Measurements from ENCODE around the gene CEL.

CEL gene

DNA sequence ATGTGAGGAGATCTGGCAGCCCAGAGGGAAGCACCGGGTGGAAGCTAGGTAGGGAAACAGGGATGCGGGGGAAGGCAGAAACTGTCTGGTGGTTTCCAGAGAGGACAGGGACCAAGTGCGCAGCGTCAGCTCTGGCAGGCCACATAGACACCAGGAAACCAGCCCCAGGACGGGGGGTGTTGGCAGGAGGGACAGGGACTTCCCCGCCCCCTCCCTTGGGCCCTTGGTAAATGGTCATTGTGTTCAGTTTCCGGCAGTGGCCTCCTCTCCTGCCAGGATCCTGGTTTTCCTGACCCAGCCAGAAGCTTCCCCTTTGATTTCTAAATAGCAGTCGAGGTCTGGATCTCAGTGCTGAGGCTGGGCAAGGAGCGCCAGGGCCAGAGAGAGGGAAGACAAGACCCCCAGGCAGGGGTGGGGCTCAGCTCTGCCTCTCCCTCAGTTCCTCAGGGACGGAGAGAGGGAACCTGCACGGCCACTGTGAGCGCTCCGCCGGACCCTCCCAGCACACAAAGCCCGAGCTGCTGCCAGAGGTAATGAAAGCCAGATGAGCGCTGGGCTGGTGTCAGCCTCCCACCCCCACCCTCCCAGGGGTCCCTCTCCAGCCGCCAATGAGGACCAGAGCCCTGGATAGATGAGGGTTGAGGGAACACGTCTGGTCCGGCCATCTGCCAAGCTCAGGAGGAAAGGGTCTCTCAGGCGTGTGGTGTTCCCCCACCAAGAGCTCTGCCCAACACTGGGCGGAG is 57.5 kb downstream of the CEL start:
- FAIRE-seq: no peak

DNA sequence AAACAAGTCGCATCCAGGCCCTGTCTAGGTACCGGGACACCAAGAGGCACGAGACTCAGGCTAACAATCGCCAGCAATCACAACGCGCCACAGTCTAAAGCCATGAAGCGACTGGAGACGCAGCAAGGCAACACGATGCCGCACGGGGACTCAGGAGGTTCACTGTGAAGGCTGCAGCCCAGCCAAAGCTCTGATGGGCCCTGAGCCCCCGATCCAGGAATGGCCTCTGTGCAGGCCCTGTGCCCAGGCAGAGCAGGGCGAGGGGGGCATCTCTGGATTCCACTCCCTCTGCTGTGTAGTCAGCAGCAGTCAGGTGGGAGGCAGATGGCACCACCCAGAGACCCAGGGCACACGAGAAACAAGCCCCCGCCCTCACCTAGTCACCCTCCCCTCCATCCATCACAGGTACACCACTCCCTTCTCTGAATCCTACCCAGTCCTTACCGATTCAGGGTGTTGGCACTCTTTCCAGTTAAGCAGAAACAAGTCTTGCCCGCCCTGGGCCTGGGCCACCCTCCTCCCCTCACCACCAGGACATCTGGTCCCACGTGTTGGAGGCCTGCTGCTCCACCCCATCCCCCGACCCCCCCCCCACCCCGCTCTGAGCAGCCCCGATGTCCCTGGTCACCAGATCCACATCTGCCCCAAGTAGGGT is 58.2 kb downstream of the CEL start:
- FAIRE-seq: no peak

DNA sequence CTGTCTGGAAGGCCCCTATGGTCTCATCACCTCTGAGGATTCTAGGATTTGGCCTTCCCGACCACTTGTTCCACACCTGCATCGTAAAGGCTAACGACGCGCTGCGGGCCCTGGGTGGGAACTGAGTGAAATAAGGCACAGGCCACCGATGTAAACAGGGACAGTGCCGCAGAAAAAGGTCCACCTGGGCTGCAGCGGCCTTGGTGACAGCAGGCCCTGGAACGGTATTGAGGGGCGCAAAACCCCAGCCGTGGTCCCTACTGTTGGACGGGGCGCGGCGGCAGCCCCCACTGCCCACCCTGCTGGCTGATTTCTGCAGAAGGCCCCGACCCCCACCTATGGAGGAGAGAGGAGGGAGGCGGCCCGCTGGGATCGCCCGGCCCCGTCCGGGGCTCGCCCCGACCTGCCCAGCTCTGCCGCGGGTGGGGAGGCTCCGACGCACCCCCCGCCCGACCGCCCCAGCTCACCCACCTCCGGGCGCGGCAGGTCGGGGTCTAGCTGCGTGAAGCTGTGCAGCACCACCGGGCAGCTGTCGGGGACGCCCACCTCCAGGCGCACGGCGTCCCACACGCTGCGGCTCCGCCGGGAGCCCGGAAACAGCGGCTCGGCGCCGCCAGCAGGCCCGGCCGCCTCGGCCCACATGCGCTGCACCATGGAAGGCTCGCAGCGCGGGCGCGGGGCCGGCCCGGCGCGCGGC is 58.9 kb downstream of the CEL start:
- FAIRE-seq: no peak

All from G401.6 (cell line).